Uterus (tissue), 4 donors: ENCODE results near the gene HEG1. TPM values are rescaled to one million over a fixed set of nuclear protein-coding genes. Genes with fewer than 3 reads are reported as not detected.

Source experiments
- DNase-seq, 2 donors: peaks; one replicate each; pipeline ENCODE4 v3.0.0-alpha.2; 2019 to 2020
- H3K27ac ChIP-seq, 2 donors: fragments of 200-600 bp; sonication (generic); 1 replicate in 1 of 2; 2 replicates in 1 of 2; pipeline ENCODE4 v1.5.1; 2016 to 2018
- H3K27me3 ChIP-seq, 2 donors: fragments of 200-600 bp; sonication (generic); one replicate each; pipeline ENCODE4 v1.5.1; 2018 to 2019; ENCODE audit warnings: control low read depth in 1 of 2
- H3K36me3 ChIP-seq, 2 donors: fragments of 200-600 bp; sonication (generic); one replicate each; pipeline ENCODE4 v1.5.1; 2019; ENCODE audit warnings: control low read depth in 1 of 2
- H3K4me1 ChIP-seq, 2 donors: fragments of 200-600 bp; sonication (generic); one replicate each; pipeline ENCODE4 v1.5.1; 2018 to 2019; ENCODE audit warnings: control low read depth in 1 of 2
- H3K4me3 ChIP-seq, 2 donors: fragments of 200-600 bp; sonication (generic); 1 replicate in 1 of 2; 2 replicates in 1 of 2; pipeline ENCODE4 v1.5.1; 2018 to 2019; ENCODE audit warnings: mild to moderate bottlenecking in 1 of 2
- H3K9me3 ChIP-seq, 2 donors: fragments of 200-600 bp; sonication (generic); one replicate each; pipeline ENCODE4 v1.5.1; 2019; ENCODE audit warnings: control low read depth in 1 of 2
- CTCF ChIP-seq, 4 experiments: fragments of 200-600 bp in 2 of 4; fragments of 450-650 bp in 2 of 4; sonication (generic) in 2 of 4; IDR thresholded peaks; one replicate each; pipeline ENCODE4 v1.5.1; 2016 to 2019; ENCODE audit warnings: antibody characterized with exemption in 4 of 4, mild to moderate bottlenecking in 2 of 4, moderate library complexity in 1 of 4
- POLR2A ChIP-seq, 2 donors: fragments of 450-650 bp; IDR thresholded peaks; one replicate each; pipeline ENCODE4 v1.6.1; 2016; ENCODE audit warnings: antibody characterized with exemption in 2 of 2, mild to moderate bottlenecking in 1 of 2, moderate library complexity in 1 of 2
- intact Hi-C: fragments of 100-400 bp; cut with DNase I; formaldehyde crosslinking; loops from one replicate; pipeline ENCODE4 v1.15.1; 2023; ENCODE audit warnings: low total_unique reads
- total RNA-seq, 4 donors: library from RNA; depleted of rRNA in 3 of 4; stranded (reverse); fragments of >200 nt in 3 of 4; gene quantifications; one replicate each; pipeline versions ENCODE4 v1.1.0 to v1.2.4, GENCODE V29; 2014 to 2023
- donor health status: DM: yes; HTN: yes; CAD: no.

HEG1 gene
- total RNA-seq, 4 donors from 2014 or later = 64.8 to 97.0 (median 71.7) TPM

GRCh38 chr3:125059488-125060245 is 3.9 kb upstream of the HEG1 start:
- H3K4me1 ChIP-seq = peaks cover 9 to 20% of the 10 kb centered on the region in 2 donors
- H3K27ac ChIP-seq = peak overlapping the region in 1 of 2 donors; percentile 99
- H3K4me3 ChIP-seq = no peak overlapping the region
- H3K27me3 ChIP-seq = no peaks in the 10 kb centered on the region
- H3K36me3 ChIP-seq = no peaks in the 10 kb centered on the region
- no peaks in the 10 kb centered on the region for H3K9me3 ChIP-seq
- TF ChIP-seq CTCF (IDR thresholded peaks at IDR 0.05) (no peak), POLR2A (IDR thresholded peaks at IDR 0.05) (no peak)
- intact Hi-C loops = no loop called here
- DNase-seq = no peak

- Histone ChIP-seq H3K36me3 (no peaks in the 10 kb centered on the region), H3K9me3 (no peaks in the 10 kb centered on the region), H3K27ac (peak overlapping the region in 1 of 2 donors; percentile 99), H3K4me1 (peaks cover 9 to 20% of the 10 kb centered on the region in 2 donors), H3K27me3 (no peaks in the 10 kb centered on the region), H3K4me3 (no peak overlapping the region)
- TF ChIP-seq CTCF (IDR thresholded peaks at IDR 0.05) (no peak), POLR2A (IDR thresholded peaks at IDR 0.05) (no peak)
- no peak for DNase-seq
- intact Hi-C loops = no loop called here
Observed at GRCh38 chr3:125058959-125059358, 3.2 kb upstream of the HEG1 start.

GRCh38 chr3:125058529-125058928 is 2.7 kb upstream of the HEG1 start:
- TF ChIP-seq CTCF (IDR thresholded peaks at IDR 0.05) (no peak), POLR2A (IDR thresholded peaks at IDR 0.05) (no peak)
- Histone ChIP-seq H3K27me3 (no peaks in the 10 kb centered on the region), H3K4me1 (peaks cover 9 to 20% of the 10 kb centered on the region in 2 donors), H3K4me3 (no peak overlapping the region), H3K27ac (peak overlapping the region; percentile 96 to 99), H3K9me3 (no peaks in the 10 kb centered on the region), H3K36me3 (no peaks in the 10 kb centered on the region)
- DNase-seq = no peak
- intact Hi-C loops = no loop called here

- DNase-seq = peak; percentile 50 to 71
- Histone ChIP-seq H3K27ac (peak overlapping the region; percentile 96 to 99), H3K27me3 (no peaks in the 10 kb centered on the region), H3K9me3 (no peaks in the 10 kb centered on the region), H3K4me1 (peaks cover 0 to 22% of the 10 kb centered on the region in 2 donors), H3K4me3 (no peak overlapping the region), H3K36me3 (no peaks in the 10 kb centered on the region)
- intact Hi-C loops = no loop called here
- TF ChIP-seq POLR2A (IDR thresholded peaks at IDR 0.05) (no peak), CTCF (IDR thresholded peaks at IDR 0.05) (no peak)
Observed at GRCh38 chr3:125057186-125057850, 1.5 kb upstream of the HEG1 start.

GRCh38 chr3:125055331-125055912 is 375 bp downstream of the HEG1 start:
- peak overlapping the region; percentile 96 to 99 for H3K27ac ChIP-seq
- peak; percentile 40 to 56 for DNase-seq
- no peaks in the 10 kb centered on the region for H3K27me3 ChIP-seq
- peaks cover 4 to 17% of the 10 kb centered on the region in 2 donors for H3K4me1 ChIP-seq
- intact Hi-C loops = no loop called here
- H3K36me3 ChIP-seq = no peaks in the 10 kb centered on the region
- peak in 1 of 4 experiments; percentile 18 for TF ChIP-seq CTCF (IDR thresholded peaks at IDR 0.05)
- no peak for TF ChIP-seq POLR2A (IDR thresholded peaks at IDR 0.05)
- peak overlapping the region; percentile 70 to 84 for H3K4me3 ChIP-seq
- no peaks in the 10 kb centered on the region for H3K9me3 ChIP-seq
